Caco-2 (cell line): ENCODE results near the gene FCN2. TPM values are rescaled to one million over a fixed set of nuclear protein-coding genes. Genes with fewer than 3 reads are reported as not detected.

ENCODE experiments used
- BruUV-seq: library from RNA; stranded (reverse); fragments of 400-500 nt; replicated peaks from 2 replicates; lab custom pipeline; 2021; lab: Mats Ljungman, UMichigan
- CTCF ChIA-PET: fragments of 300-600 bp; sonication (Branson Sonifier 250); formaldehyde crosslinking; loops from one replicate; lab custom pipeline; 2022; ENCODE audit warnings: antibody characterized with exemption; lab: Charles Lee
- POLR2A ChIA-PET: fragments of 300-600 bp; sonication (Branson Sonifier 250); formaldehyde crosslinking; loops from one replicate; lab custom pipeline; 2022; ENCODE audit warnings: antibody characterized with exemption; lab: Charles Lee
- DNase-seq, 2 experiments: peaks; one replicate each; pipeline versions ENCODE4 v3.0.0 to v3.0.0-alpha.2; 2020 to 2022
- H3K27me3 ChIP-seq: replicated peaks from 2 replicates; pipeline ENCODE4 v1.6.0; 2011; ENCODE audit warnings: low read length; ENCODE audit not compliant: control insufficient read depth, insufficient read depth
- H3K36me3 ChIP-seq: 2 replicates; pipeline ENCODE4 v1.5.1; 2011; ENCODE audit warnings: low read length; ENCODE audit not compliant: control insufficient read depth, insufficient read depth
- H3K4me1 ChIP-seq: fragments of 250-450 bp; sonication (Bioruptor Pico); 2 replicates; pipeline ENCODE4 v1.5.1; 2020; ENCODE audit warnings: mild to moderate bottlenecking
- H3K4me3 ChIP-seq: 2 replicates; pipeline ENCODE4 v1.5.1; 2011; ENCODE audit warnings: low read depth, mild to moderate bottlenecking, control low read depth, low read length
- H3K9me3 ChIP-seq: fragments of 250-450 bp; sonication (Bioruptor Pico); 2 replicates; pipeline ENCODE4 v1.5.1; 2020; ENCODE audit warnings: mild to moderate bottlenecking, moderate library complexity
- H3K27ac Mint-ChIP-seq: one replicate; pipeline ENCODE4 v1.8.0; 2022; ENCODE audit warnings: mixed read lengths; ENCODE audit not compliant: unreplicated experiment
- H3K27me3 Mint-ChIP-seq: one replicate; pipeline ENCODE4 v1.8.0; 2022; ENCODE audit warnings: mixed read lengths; ENCODE audit not compliant: insufficient read depth, unreplicated experiment
- H3K36me3 Mint-ChIP-seq: one replicate; pipeline ENCODE4 v1.8.0; 2022; ENCODE audit warnings: mild to moderate bottlenecking, mixed read lengths; ENCODE audit not compliant: insufficient read depth, unreplicated experiment
- H3K4me1 Mint-ChIP-seq: one replicate; pipeline ENCODE4 v1.8.0; 2022; ENCODE audit warnings: low read depth, mixed read lengths; ENCODE audit not compliant: unreplicated experiment
- H3K4me3 Mint-ChIP-seq: one replicate; pipeline ENCODE4 v1.8.0; 2022; ENCODE audit warnings: mild to moderate bottlenecking, moderate library complexity, mixed read lengths; ENCODE audit not compliant: unreplicated experiment
- H3K9me3 Mint-ChIP-seq: one replicate; pipeline ENCODE4 v1.8.0; 2022; ENCODE audit warnings: mixed read lengths; ENCODE audit not compliant: unreplicated experiment
- intact Hi-C: fragments of 100-400 bp; cut with micrococcal nuclease; formaldehyde crosslinking; loops from one replicate; pipeline ENCODE4 v1.10.0; 2022; ENCODE audit not compliant: unreplicated experiment
- total RNA-seq: library from RNA; stranded (reverse); gene quantifications from 2 replicates; pipeline ENCODE4 v1.2.3, GENCODE V29; 2022
- TF ChIP-seq, protein P1 (sequence below), 2 experiments: fragments of 200-600 bp in 1 of 2; IDR thresholded peaks; 1 replicate in 1 of 2; 2 replicates in 1 of 2; pipeline versions ENCODE4 v1.5.1 to v1.8.0; 2011 to 2022; ENCODE audit warnings: antibody characterized with exemption in 1 of 2, control low read depth in 1 of 2, inconsistent platforms in 1 of 2, low read depth in 1 of 2, low read length in 1 of 2, mild to moderate bottlenecking in 1 of 2, moderate library complexity in 1 of 2; ENCODE audit not compliant: insufficient read depth in 1 of 2, severe bottlenecking in 1 of 2, unreplicated experiment in 1 of 2

The FCN2 gene
- total RNA-seq, 1 experiment from 2014 or later, result not detected

DNA sequence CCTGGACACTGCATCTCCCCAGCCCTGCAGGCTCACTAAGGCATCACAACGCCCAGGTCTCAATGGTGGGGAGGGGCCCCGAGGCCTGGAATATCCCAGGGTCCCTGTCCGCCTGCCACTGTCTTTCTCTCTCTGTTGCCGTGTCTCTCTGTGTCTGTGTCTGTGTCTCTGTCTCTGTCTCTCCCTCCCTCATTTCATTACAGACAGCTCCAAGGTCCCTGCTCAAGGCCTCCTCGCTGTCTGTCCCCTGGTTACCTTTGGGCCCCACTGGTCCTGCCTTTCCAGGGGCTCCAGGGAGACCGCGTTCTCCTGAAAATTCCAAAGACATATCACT is 33.9 kb downstream of the FCN2 start:
- peaks cover 17% of the 10 kb centered on the region for H3K27me3 Mint-ChIP-seq
- H3K9me3 ChIP-seq, result no peaks in the 10 kb centered on the region
- no peaks in the 10 kb centered on the region for H3K4me1 ChIP-seq
- TF ChIP-seq, protein P1, sequence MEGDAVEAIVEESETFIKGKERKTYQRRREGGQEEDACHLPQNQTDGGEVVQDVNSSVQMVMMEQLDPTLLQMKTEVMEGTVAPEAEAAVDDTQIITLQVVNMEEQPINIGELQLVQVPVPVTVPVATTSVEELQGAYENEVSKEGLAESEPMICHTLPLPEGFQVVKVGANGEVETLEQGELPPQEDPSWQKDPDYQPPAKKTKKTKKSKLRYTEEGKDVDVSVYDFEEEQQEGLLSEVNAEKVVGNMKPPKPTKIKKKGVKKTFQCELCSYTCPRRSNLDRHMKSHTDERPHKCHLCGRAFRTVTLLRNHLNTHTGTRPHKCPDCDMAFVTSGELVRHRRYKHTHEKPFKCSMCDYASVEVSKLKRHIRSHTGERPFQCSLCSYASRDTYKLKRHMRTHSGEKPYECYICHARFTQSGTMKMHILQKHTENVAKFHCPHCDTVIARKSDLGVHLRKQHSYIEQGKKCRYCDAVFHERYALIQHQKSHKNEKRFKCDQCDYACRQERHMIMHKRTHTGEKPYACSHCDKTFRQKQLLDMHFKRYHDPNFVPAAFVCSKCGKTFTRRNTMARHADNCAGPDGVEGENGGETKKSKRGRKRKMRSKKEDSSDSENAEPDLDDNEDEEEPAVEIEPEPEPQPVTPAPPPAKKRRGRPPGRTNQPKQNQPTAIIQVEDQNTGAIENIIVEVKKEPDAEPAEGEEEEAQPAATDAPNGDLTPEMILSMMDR (IDR thresholded peaks at IDR 0.05; ENCODE audit: insufficient read depth in 1 of 2, low read depth in 1 of 2, low read length in 1 of 2, severe bottlenecking in 1 of 2, unreplicated experiment in 1 of 2), result no peak
- no peak overlapping the region for H3K27ac Mint-ChIP-seq
- H3K27me3 ChIP-seq, result no peaks in the 10 kb centered on the region
- H3K9me3 Mint-ChIP-seq, result no peaks in the 10 kb centered on the region
- H3K36me3 Mint-ChIP-seq, result no peaks in the 10 kb centered on the region
- intact Hi-C loops, result no loop called here
- no TSS peak for BruUV-seq
- H3K4me3 Mint-ChIP-seq, result no peak overlapping the region
- H3K36me3 ChIP-seq, result no peaks in the 10 kb centered on the region
- no peak for DNase-seq
- ChIA-PET CTCF (no interaction called here), POLR2A (no interaction called here)
- no peaks in the 10 kb centered on the region for H3K4me1 Mint-ChIP-seq
- H3K4me3 ChIP-seq, result no peak overlapping the region

DNA sequence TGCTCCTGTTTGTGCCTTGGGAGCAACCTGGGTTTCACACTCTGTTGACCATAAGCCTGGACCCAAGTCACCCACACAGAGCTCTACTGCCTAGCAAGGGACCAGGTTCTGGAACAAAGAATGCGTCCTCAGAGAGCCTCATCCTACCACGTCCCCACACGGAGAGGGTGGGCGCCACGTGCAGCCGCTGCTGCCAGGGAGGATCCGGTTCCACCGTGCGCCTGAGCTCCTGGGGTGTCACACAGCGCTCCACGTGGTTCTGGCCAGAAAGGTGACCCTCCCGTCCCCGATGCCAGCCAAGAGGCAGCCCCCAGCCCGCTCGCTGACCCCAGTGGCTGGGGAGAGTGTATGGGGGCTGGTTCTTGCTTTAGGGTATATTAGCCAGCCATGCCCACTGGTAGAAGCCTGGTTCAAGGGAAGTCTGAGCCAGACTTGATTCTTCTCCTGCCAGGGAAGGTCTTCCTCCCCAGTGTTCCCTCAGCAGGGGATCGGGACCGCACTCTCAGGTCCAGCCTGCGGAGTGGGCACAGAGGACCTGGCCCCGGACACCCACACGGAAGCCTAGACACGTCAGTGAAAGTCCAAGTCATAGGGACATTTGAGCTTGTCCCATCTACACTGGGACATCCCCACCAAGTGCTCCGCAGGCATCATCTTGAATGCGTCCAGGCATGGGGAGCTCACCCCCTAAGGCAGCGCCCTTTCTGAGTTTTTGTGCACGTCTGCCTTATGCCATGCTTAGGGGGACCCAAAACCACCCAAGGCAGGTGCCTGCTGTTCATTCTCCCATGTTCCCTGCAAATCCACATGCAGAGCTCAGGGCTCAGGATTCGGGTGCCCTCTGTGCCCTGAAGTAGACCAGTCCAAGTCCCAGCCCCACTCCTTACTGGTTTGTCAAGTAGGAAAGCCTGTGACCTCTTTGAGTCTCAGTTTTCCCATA is 34.7 kb downstream of the FCN2 start:
- Mint-ChIP-seq H3K36me3 (no peaks in the 10 kb centered on the region), H3K27ac (no peak overlapping the region), H3K9me3 (no peaks in the 10 kb centered on the region), H3K4me1 (no peaks in the 10 kb centered on the region), H3K27me3 (peaks cover 15% of the 10 kb centered on the region), H3K4me3 (no peak overlapping the region)
- Histone ChIP-seq H3K4me1 (no peaks in the 10 kb centered on the region), H3K36me3 (no peaks in the 10 kb centered on the region), H3K27me3 (no peaks in the 10 kb centered on the region), H3K4me3 (no peak overlapping the region), H3K9me3 (no peaks in the 10 kb centered on the region)
- no TSS peak for BruUV-seq
- ChIA-PET POLR2A (interaction anchor here (0.5 kb wide), 1 partner anchor 27 kb away, joined by 3 read pairs; no protein-coding TSS in a partner anchor), CTCF (no interaction called here)
- intact Hi-C loops, result no loop called here
- TF ChIP-seq, protein P1 (IDR thresholded peaks at IDR 0.05; ENCODE audit: insufficient read depth in 1 of 2, low read depth in 1 of 2, low read length in 1 of 2, severe bottlenecking in 1 of 2, unreplicated experiment in 1 of 2), result no peak
- no peak for DNase-seq

DNA sequence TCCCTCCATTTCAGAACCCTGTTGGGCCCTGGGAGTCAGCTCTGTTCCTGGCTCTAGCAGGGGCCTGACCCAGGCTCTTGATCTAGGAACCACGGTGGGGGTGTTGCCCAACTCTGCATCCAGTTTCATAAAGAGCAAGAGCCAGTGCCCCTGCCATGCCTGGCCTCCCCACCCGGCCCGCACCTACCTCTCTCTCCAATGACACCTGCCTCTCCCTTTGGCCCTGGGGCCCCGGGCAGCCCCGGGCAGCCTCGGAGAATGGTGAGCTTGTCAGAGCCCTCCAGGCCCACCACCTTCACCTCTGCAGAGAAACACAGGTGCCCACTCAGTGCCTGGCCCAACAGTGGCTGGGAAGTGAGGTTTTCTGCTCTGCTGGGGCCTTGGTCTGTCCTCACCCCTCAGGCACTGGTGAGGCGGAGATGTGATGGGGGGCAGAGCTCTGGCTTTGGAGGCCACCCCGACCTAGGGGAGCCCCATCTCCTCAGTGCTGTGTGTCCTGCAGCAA is 35.6 kb downstream of the FCN2 start:
- DNase-seq, result no peak
- no peak overlapping the region for H3K4me3 ChIP-seq
- CTCF ChIA-PET, result no interaction called here
- no peaks in the 10 kb centered on the region for H3K9me3 ChIP-seq
- no peak overlapping the region for H3K4me3 Mint-ChIP-seq
- H3K4me1 ChIP-seq, result no peaks in the 10 kb centered on the region
- TF ChIP-seq, protein P1 (IDR thresholded peaks at IDR 0.05; ENCODE audit: insufficient read depth in 1 of 2, low read depth in 1 of 2, low read length in 1 of 2, severe bottlenecking in 1 of 2, unreplicated experiment in 1 of 2), result no peak
- no peaks in the 10 kb centered on the region for H3K27me3 ChIP-seq
- no peaks in the 10 kb centered on the region for H3K36me3 Mint-ChIP-seq
- H3K27ac Mint-ChIP-seq, result no peak overlapping the region
- peaks cover 7% of the 10 kb centered on the region for H3K27me3 Mint-ChIP-seq
- H3K9me3 Mint-ChIP-seq, result no peaks in the 10 kb centered on the region
- POLR2A ChIA-PET, result interaction anchor here (0.5 kb wide), 1 partner anchor 26 kb away, joined by 3 read pairs; no protein-coding TSS in a partner anchor
- H3K36me3 ChIP-seq, result no peaks in the 10 kb centered on the region
- intact Hi-C loops, result no loop called here
- no peaks in the 10 kb centered on the region for H3K4me1 Mint-ChIP-seq
- BruUV-seq, result no TSS peak
